H9 (cell line): Measurements from ENCODE around the gene IRF7. TPM values are rescaled to one million over a fixed set of nuclear protein-coding genes. Genes with fewer than 3 reads are reported as not detected.

Experiments
- DNase-seq: peaks from one replicate; pipeline ENCODE4 v3.0.0-alpha.2; 2017
- H2AFZ ChIP-seq: one replicate; pipeline ENCODE4 v1.6.1; 2013; ENCODE audit warnings: mild to moderate bottlenecking, low read length, control low read depth, moderate library complexity
- H2AK5ac ChIP-seq: 2 replicates; pipeline ENCODE4 v1.6.1; 2013; ENCODE audit warnings: low read length, control low read depth, mixed read lengths; ENCODE audit not compliant: insufficient read length
- H2BK120ac ChIP-seq: one replicate; pipeline ENCODE4 v1.6.1; 2013; ENCODE audit warnings: low read depth, mild to moderate bottlenecking, low read length, control low read depth, inconsistent platforms; ENCODE audit not compliant: poor library complexity, severe bottlenecking
- H2BK12ac ChIP-seq: 2 replicates; pipeline ENCODE4 v1.6.1; 2013; ENCODE audit warnings: low read length, control low read depth, mixed read lengths, low read depth; ENCODE audit not compliant: insufficient read length
- H2BK15ac ChIP-seq: 2 replicates; pipeline ENCODE4 v1.6.1; 2013; ENCODE audit warnings: low read depth, low read length, control low read depth
- H2BK20ac ChIP-seq: one replicate; pipeline ENCODE4 v1.6.1; 2013; ENCODE audit warnings: low read depth, mild to moderate bottlenecking, low read length, control low read depth, inconsistent platforms; ENCODE audit not compliant: poor library complexity, severe bottlenecking
- H2BK5ac ChIP-seq: 2 replicates; pipeline ENCODE4 v1.6.1; 2013; ENCODE audit warnings: low read length, control low read depth, mixed read lengths; ENCODE audit not compliant: insufficient read length
- H3K14ac ChIP-seq: 2 replicates; pipeline ENCODE4 v1.6.1; 2013; ENCODE audit warnings: low read length, control low read depth; ENCODE audit not compliant: insufficient read depth
- H3K18ac ChIP-seq: 2 replicates; pipeline ENCODE4 v1.6.1; 2013; ENCODE audit warnings: low read depth, mild to moderate bottlenecking, mixed read lengths, low read length, control low read depth; ENCODE audit not compliant: insufficient read length
- H3K23ac ChIP-seq: 2 replicates; pipeline ENCODE4 v1.6.1; 2013; ENCODE audit warnings: low read length, control low read depth, mixed read lengths, low read depth; ENCODE audit not compliant: insufficient read length
- H3K23me2 ChIP-seq: 2 replicates; pipeline ENCODE4 v1.6.1; 2013; ENCODE audit warnings: low read depth, mild to moderate bottlenecking, mixed read lengths, low read length, control low read depth; ENCODE audit not compliant: insufficient read length, poor library complexity, severe bottlenecking
- H3K27ac ChIP-seq: 2 replicates; pipeline ENCODE4 v1.5.1; 2013; ENCODE audit warnings: low read length, control low read depth, mixed read lengths, low read depth; ENCODE audit not compliant: insufficient read length
- H3K27me3 ChIP-seq: 2 replicates; pipeline ENCODE4 v1.6.1; 2013; ENCODE audit warnings: low read length, control low read depth, inconsistent platforms; ENCODE audit not compliant: insufficient read depth
- H3K4ac ChIP-seq: 2 replicates; pipeline ENCODE4 v1.6.1; 2013; ENCODE audit warnings: low read depth, mild to moderate bottlenecking, control low read depth, inconsistent platforms, low read length, moderate library complexity
- H3K4me1 ChIP-seq: 2 replicates; pipeline ENCODE4 v1.6.1; 2013; ENCODE audit warnings: low read length, control low read depth, inconsistent platforms; ENCODE audit not compliant: insufficient read depth
- H3K4me2 ChIP-seq: 2 replicates; pipeline ENCODE4 v1.6.1; 2013; ENCODE audit warnings: low read length, control low read depth, mixed read lengths; ENCODE audit not compliant: insufficient read length, insufficient read depth
- H3K56ac ChIP-seq: 2 replicates; pipeline ENCODE4 v1.6.1; 2013; ENCODE audit warnings: low read depth, mild to moderate bottlenecking, mixed read lengths, low read length, control low read depth; ENCODE audit not compliant: insufficient read length
- H3K79me1 ChIP-seq: 2 replicates; pipeline ENCODE4 v1.6.1; 2013; ENCODE audit warnings: low read depth, mild to moderate bottlenecking, moderate library complexity, low read length, control low read depth, inconsistent platforms; ENCODE audit not compliant: insufficient read depth, poor library complexity, severe bottlenecking
- H3K79me2 ChIP-seq: 2 replicates; pipeline ENCODE4 v1.6.1; 2013; ENCODE audit warnings: low read length, control low read depth, inconsistent platforms; ENCODE audit not compliant: insufficient read depth
- H3K9ac ChIP-seq: 2 replicates; pipeline ENCODE4 v1.6.1; 2013; ENCODE audit warnings: low read length, control low read depth, mixed read lengths; ENCODE audit not compliant: insufficient read length; ENCODE audit errors: extremely low read depth
- H3K9me3 ChIP-seq: one replicate; pipeline ENCODE4 v1.6.1; 2013; ENCODE audit warnings: low read depth, low read length, inconsistent platforms; ENCODE audit not compliant: control insufficient read depth
- H3T11ph ChIP-seq: one replicate; pipeline ENCODE4 v1.6.1; 2013; ENCODE audit warnings: mild to moderate bottlenecking, low read length, control low read depth, inconsistent platforms
- H4K20me1 ChIP-seq: one replicate; pipeline ENCODE4 v1.6.1; 2013; ENCODE audit not compliant: control insufficient read depth, insufficient read length, insufficient read depth
- H4K5ac ChIP-seq: 2 replicates; pipeline ENCODE4 v1.6.1; 2013; ENCODE audit warnings: low read depth, mild to moderate bottlenecking, mixed read lengths, low read length, control low read depth; ENCODE audit not compliant: insufficient read length
- H4K8ac ChIP-seq: replicated peaks from 2 replicates; pipeline ENCODE4 v1.6.1; 2013; ENCODE audit warnings: low read length, control low read depth, mixed read lengths, low read depth; ENCODE audit not compliant: insufficient read length
- H4K91ac ChIP-seq: 2 replicates; pipeline ENCODE4 v1.6.1; 2013; ENCODE audit warnings: low read depth, mild to moderate bottlenecking, moderate library complexity, mixed read lengths, low read length, control low read depth; ENCODE audit not compliant: insufficient read length
- H3K27ac Mint-ChIP-seq, 3 experiments: 2 replicates in 2 of 3; 3 replicates in 1 of 3; pipeline ENCODE4 v1.8.0; 2020 to 2021; ENCODE audit warnings: mixed read lengths in 3 of 3, mild to moderate bottlenecking in 1 of 3, moderate library complexity in 1 of 3
- H3K27me3 Mint-ChIP-seq: 2 replicates; pipeline ENCODE4 v1.8.0; 2021; ENCODE audit warnings: low read depth, mild to moderate bottlenecking, moderate library complexity, mixed read lengths
- H3K36me3 Mint-ChIP-seq, 3 experiments: 2 replicates in 2 of 3; 3 replicates in 1 of 3; pipeline ENCODE4 v1.8.0; 2020 to 2021; ENCODE audit warnings: low read depth in 3 of 3, mixed read lengths in 3 of 3; ENCODE audit not compliant: insufficient read depth in 1 of 3
- H3K4me1 Mint-ChIP-seq, 2 experiments: 2 replicates each; pipeline ENCODE4 v1.8.0; 2020; ENCODE audit warnings: mixed read lengths in 2 of 2
- H3K4me3 Mint-ChIP-seq, 2 experiments: 2 replicates in 1 of 2; 3 replicates in 1 of 2; pipeline ENCODE4 v1.8.0; 2020 to 2021; ENCODE audit warnings: mild to moderate bottlenecking in 2 of 2, mixed read lengths in 2 of 2, moderate library complexity in 1 of 2
- H3K9me3 Mint-ChIP-seq, 2 experiments: 2 replicates in 1 of 2; 3 replicates in 1 of 2; pipeline ENCODE4 v1.8.0; 2020; ENCODE audit warnings: mild to moderate bottlenecking in 2 of 2, mixed read lengths in 2 of 2, moderate library complexity in 1 of 2
- CTCF ChIP-seq: fragments of 200-600 bp; sonication (generic); conservative IDR thresholded peaks from 3 replicates; pipeline ENCODE4 v1.8.0; 2021; ENCODE audit warnings: antibody characterized with exemption, mild to moderate bottlenecking
- WGBS: extraction: QIAGEN DNeasy Blood & Tissue Kit; methylation state at CpG from one replicate; pipeline ENCODE4 v1.1.7; 2013; ENCODE audit warnings: missing lambda C conversion rate, low lambda C conversion rate, mixed read lengths; ENCODE audit not compliant: insufficient read length; ENCODE audit errors: extremely low coverage; 5-methylcytosine and 5-hydroxymethylcytosine counted together
- total RNA-seq: library from RNA; stranded (reverse); gene quantifications from 2 replicates; pipeline ENCODE4 v1.2.1, GENCODE V29; 2021

The IRF7 gene
- total RNA-seq, 1 experiment from 2014 or later = 9.8 TPM

GRCh38 chr11:571802-572185 lies 44.0 kb downstream of the IRF7 start:
- H3K18ac ChIP-seq = no peak overlapping the region
- H3K4ac ChIP-seq = no peak overlapping the region
- no peak overlapping the region; a peak in 1 of 7 replicates for H3K27ac Mint-ChIP-seq
- no peak overlapping the region for H3K14ac ChIP-seq
- no peak overlapping the region for H3K4me2 ChIP-seq
- no peak overlapping the region for H3T11ph ChIP-seq
- H2BK120ac ChIP-seq = no peak overlapping the region
- H2BK12ac ChIP-seq = no peak overlapping the region
- no peak overlapping the region for H2BK15ac ChIP-seq
- H2BK5ac ChIP-seq = no peak overlapping the region
- no peaks in the 10 kb centered on the region for H3K79me1 ChIP-seq
- H4K5ac ChIP-seq = no peak overlapping the region
- H3K79me2 ChIP-seq = peaks cover under 1% of the 10 kb centered on the region; the same call in 1 of the 2 replicates
- 0 out of 5 replicates have a peak, but pooled peaks cover 0 to 2% of the 10 kb centered on the region in 2 experiments for H3K9me3 Mint-ChIP-seq
- H3K27me3 ChIP-seq = no peaks in the 10 kb centered on the region; the same call in 1 of the 2 replicates
- H3K4me1 Mint-ChIP-seq = peaks cover 30 to 35% of the 10 kb centered on the region in 2 experiments
- H3K23ac ChIP-seq = no peak overlapping the region
- WGBS = no CpG with 5 or more reads among the region's 8 CpGs
- no peak overlapping the region for H3K56ac ChIP-seq
- no peak overlapping the region for H3K9ac ChIP-seq
- H3K4me3 Mint-ChIP-seq = peak overlapping the region in 1 of 2 experiments; percentile 1; a peak in 1 of 5 replicates
- H4K91ac ChIP-seq = no peak overlapping the region
- H3K4me1 ChIP-seq = no peaks in the 10 kb centered on the region
- H3K9me3 ChIP-seq = no peaks in the 10 kb centered on the region
- H2AK5ac ChIP-seq = no peak overlapping the region
- no peak overlapping the region for H2BK20ac ChIP-seq
- H3K23me2 ChIP-seq = peaks cover 14% of the 10 kb centered on the region
- H3K36me3 Mint-ChIP-seq = no peaks in the 10 kb centered on the region; a peak in 3 of 7 replicates
- no peak for DNase-seq
- H3K27ac ChIP-seq = no peak overlapping the region
- H2AFZ ChIP-seq = no peak overlapping the region
- TF ChIP-seq CTCF = no peak
- no peaks in the 10 kb centered on the region for H4K20me1 ChIP-seq
- H4K8ac ChIP-seq = no peak overlapping the region
- H3K27me3 Mint-ChIP-seq = peaks cover 15% of the 10 kb centered on the region
